HepG2 (cell line): ENCODE data around the gene ENAH. TPM values are rescaled to one million over a fixed set of nuclear protein-coding genes. Genes with fewer than 3 reads are reported as not detected.
A peak's percentile ranks its signal among the peaks of the same experiment; 100 is the strongest.

ENCODE experiments used
- ATAC-seq: fragments of 200-7000 bp; cut with Tn5 transposase; 3 replicates; pipeline ENCODE4 v1.9.1; 2020; ENCODE audit warnings: mild to moderate bottlenecking, moderate library complexity
- BruUV-seq: library from RNA; stranded (reverse); fragments of 400-500 nt; replicated peaks from 2 replicates; lab custom pipeline; 2021; lab: Mats Ljungman, UMichigan
- CTCF ChIA-PET: fragments of 300-600 bp; formaldehyde crosslinking; extraction: SDS; loops from one replicate; lab custom pipeline; 2021; ENCODE audit warnings: low total read pairs, inconsistent platforms, low intra/inter-chr PET ratio; lab: Yijun Ruan, JAX
- POLR2A ChIA-PET: fragments of 350-600 bp; sonication (Branson Sonifier 250); formaldehyde crosslinking; loops from one replicate; lab custom pipeline; 2020; ENCODE audit warnings: antibody characterized with exemption, inconsistent platforms; lab: Yijun Ruan, JAX
- DNase-seq: peaks from one replicate; pipeline ENCODE4 v3.0.0-alpha.2; 2015; ENCODE audit warnings: low spot score
- FAIRE-seq: peaks from 3 replicates; lab custom pipeline; 2011; peaks lifted over from hg19 to GRCh38; lab: Jason Lieb, UNC
- H2AFZ ChIP-seq: one replicate; pipeline ENCODE4 v1.6.1; 2011; ENCODE audit warnings: low read length, inconsistent platforms
- H3K27ac ChIP-seq: fragments of 300-600 bp; 3 replicates; pipeline ENCODE4 v1.8.0; 2011; ENCODE audit warnings: mixed run types, mild to moderate bottlenecking, mixed read lengths, low read length, inconsistent platforms; ENCODE audit not compliant: insufficient read depth; ENCODE audit errors: extremely low read length
- H3K27me3 ChIP-seq, 2 experiments: fragments of 200-600 bp in 1 of 2; 2 replicates in 1 of 2; 3 replicates in 1 of 2; pipeline versions ENCODE4 v1.6.0 to v1.8.0; 2011; ENCODE audit warnings: low read length in 2 of 2, mild to moderate bottlenecking in 2 of 2, moderate library complexity in 2 of 2, inconsistent platforms in 1 of 2; ENCODE audit not compliant: insufficient read depth in 2 of 2, control insufficient read depth in 1 of 2
- H3K36me3 ChIP-seq, 2 experiments: fragments of 200-600 bp in 1 of 2; replicated peaks in 1 of 2; 2 replicates in 1 of 2; 3 replicates in 1 of 2; pipeline versions ENCODE4 v1.5.1 to v1.8.0; 2011; ENCODE audit warnings: low read length in 2 of 2, inconsistent platforms in 1 of 2; ENCODE audit not compliant: insufficient read depth in 2 of 2, control insufficient read depth in 1 of 2
- H3K4me1 ChIP-seq: 2 replicates; pipeline ENCODE4 v1.5.1; 2012; ENCODE audit warnings: low read length, inconsistent platforms; ENCODE audit not compliant: insufficient read depth
- H3K4me2 ChIP-seq: 2 replicates; pipeline ENCODE4 v1.6.0; 2011; ENCODE audit warnings: low read depth, low read length, inconsistent platforms
- H3K4me3 ChIP-seq, 3 experiments: fragments of 200-600 bp in 1 of 3; sonication (generic), shearing (Covaris generic) in 1 of 3; replicated peaks in 1 of 3; 2 replicates each; pipeline ENCODE4 v1.5.1; 2011 to 2016; ENCODE audit warnings: low read length in 3 of 3, inconsistent platforms in 2 of 3, low read depth in 2 of 3, mild to moderate bottlenecking in 2 of 3, control low read depth in 1 of 3, mixed read lengths in 1 of 3; ENCODE audit not compliant: insufficient read depth in 1 of 3
- H3K79me2 ChIP-seq: one replicate; pipeline ENCODE4 v1.6.1; 2011; ENCODE audit warnings: low read length, inconsistent platforms; ENCODE audit not compliant: insufficient read depth
- H3K9ac ChIP-seq: 2 replicates; pipeline ENCODE4 v1.6.0; 2011; ENCODE audit warnings: mild to moderate bottlenecking, low read depth, low read length, inconsistent platforms; ENCODE audit not compliant: insufficient read depth
- H3K9me3 ChIP-seq: 2 replicates; pipeline ENCODE4 v1.5.1; 2012; ENCODE audit warnings: mild to moderate bottlenecking, low read length
- H4K20me1 ChIP-seq: 2 replicates; pipeline ENCODE4 v1.6.0; 2011; ENCODE audit warnings: inconsistent platforms, mild to moderate bottlenecking, low read length, moderate library complexity; ENCODE audit not compliant: insufficient read depth
- ADNP ChIP-seq: sonication (generic); formaldehyde crosslinking; IDR thresholded peaks from 2 replicates; pipeline ENCODE4 v1.4.0; 2020; ENCODE audit warnings: missing genetic modification reagents
- CEBPB ChIP-seq: IDR thresholded peaks from 2 replicates; pipeline ENCODE4 v1.6.1; 2011; ENCODE audit warnings: low read depth, low read length, improper control_type of control experiment, borderline replicate concordance
- ETV5 ChIP-seq: IDR thresholded peaks from 2 replicates; pipeline ENCODE4 v1.6.1; 2018; ENCODE audit warnings: missing biosample characterization, missing genetic modification reagents, inconsistent platforms, borderline replicate concordance
- HNRNPL ChIP-seq: fragments of 200-400 bp; formaldehyde crosslinking; IDR thresholded peaks from 2 replicates; pipeline ENCODE4 v1.6.1; 2017; ENCODE audit warnings: mild to moderate bottlenecking, low read depth, low read length
- PHF5A ChIP-seq: IDR thresholded peaks from one replicate; pipeline ENCODE4 v1.6.1; 2018; ENCODE audit warnings: low read depth, missing genetic modification reagents; ENCODE audit not compliant: unreplicated experiment
- POLR2AphosphoS2 ChIP-seq: IDR thresholded peaks from 2 replicates; pipeline ENCODE4 v1.6.1; 2011; ENCODE audit warnings: low read depth, low read length, improper control_type of control experiment
- TRIM24 ChIP-seq: sonication (generic); formaldehyde crosslinking; IDR thresholded peaks from 2 replicates; pipeline ENCODE4 v1.8.0; 2022; ENCODE audit warnings: mild to moderate bottlenecking, missing genetic modification reagents
- ZBTB34 ChIP-seq: sonication (generic); formaldehyde crosslinking; IDR thresholded peaks from 2 replicates; pipeline ENCODE4 v1.8.0; 2022; ENCODE audit warnings: mild to moderate bottlenecking, missing genetic modification reagents
- ZNF496 ChIP-seq: sonication (generic); formaldehyde crosslinking; IDR thresholded peaks from 2 replicates; pipeline ENCODE4 v1.8.1; 2023; ENCODE audit warnings: mild to moderate bottlenecking, moderate library complexity, missing genetic modification reagents; ENCODE audit not compliant: insufficient replicate concordance
- WGBS: methylation state at CpG from one replicate; pipeline ENCODE4 v1.1.6; 2017; ENCODE audit warnings: low lambda C conversion rate; 5-methylcytosine and 5-hydroxymethylcytosine counted together
- in situ Hi-C: cut with HindIII; loops from 2 replicates; pipeline ENCODE4 v1.10.0; 2017; ENCODE audit warnings: low pct_unique_long_range_greater_than_20kb; ENCODE audit not compliant: extremely low pct_ligation_motif_present
- intact Hi-C: fragments of 100-400 bp; cut with micrococcal nuclease; formaldehyde crosslinking; loops from one replicate; pipeline ENCODE4 v1.10.0; 2022; ENCODE audit not compliant: unreplicated experiment
- polyA plus RNA-seq, 8 experiments: library from polyadenylated mRNA; depleted of rRNA in 3 of 8; stranded (reverse) in 7 of 8; unstranded in 1 of 8; fragments of >200 nt; fragmentation: Illumina TruSeq in 4 of 8; extraction: Trizol in 4 of 8; gene quantifications; 2 replicates each; pipeline versions ENCODE4 v1.2.1 to v1.2.3, GENCODE V29; 2011 to 2016; ENCODE audit warnings: low read depth in 4 of 8, missing spikeins in 1 of 8, mixed read lengths in 1 of 8; ENCODE audit not compliant: insufficient read depth in 1 of 8
- total RNA-seq, 5 experiments: library from RNA; depleted of rRNA; stranded (reverse); fragments of >200 nt; fragmentation: Illumina TruSeq; extraction: Trizol; gene quantifications; 2 replicates each; pipeline ENCODE4 v1.2.3, GENCODE V29; 2016; ENCODE audit warnings: low read depth in 1 of 5

Gene ENAH
- total and polyA plus RNA-seq, 2 of the 13 experiments (the other 11 are each of a cell fraction or from before 2014, with no cell fraction given) = 22.1 to 58.3 TPM

- no peak for TF ChIP-seq TRIM24 (CRISPR knock-in tag)
Measured at GRCh38 chr1:225460021-225460736, 192.7 kb downstream of the ENAH start (continued).

GRCh38 chr1:225458222-225458631 is 194.7 kb downstream of the ENAH start:
- no peak for ATAC-seq
- WGBS = 17% methylated on average over 2 of the region's 2 CpGs

More at GRCh38 chr1:225458222-225458631, 194.7 kb downstream of the ENAH start:
- POLR2A ChIA-PET = interaction anchor here (1.2 kb wide), 1 partner anchor 462 kb away, joined by 3 read pairs; no protein-coding TSS in a partner anchor
- CTCF ChIA-PET = no interaction called here
- no peaks in the 10 kb centered on the region for H3K36me3 ChIP-seq
- peaks cover 5 to 38% of the 10 kb centered on the region in 2 experiments; a peak in 3 of 5 replicates for H3K27me3 ChIP-seq
- H4K20me1 ChIP-seq = no peaks in the 10 kb centered on the region
- H3K79me2 ChIP-seq = no peaks in the 10 kb centered on the region
- H2AFZ ChIP-seq = no peak overlapping the region
- no TSS peak for BruUV-seq
- H3K27ac ChIP-seq = no peak overlapping the region
- FAIRE-seq = no peak
- DNase-seq = no peak
- in situ Hi-C loops = no loop called here
- H3K4me2 ChIP-seq = no peak overlapping the region
- H3K4me3 ChIP-seq = no peak overlapping the region
- intact Hi-C loops = no loop called here
- no peaks in the 10 kb centered on the region for H3K9me3 ChIP-seq
- peaks cover 49% of the 10 kb centered on the region for H3K4me1 ChIP-seq
- TF ChIP-seq POLR2AphosphoS2 = no peak
- no peak for TF ChIP-seq ETV5
- no peak for TF ChIP-seq ADNP
- TF ChIP-seq ZNF496 (CRISPR knock-in tag) = no peak
- TF ChIP-seq CEBPB = peak; percentile 65; the same call in 1 of the 2 replicates
- no peak for TF ChIP-seq HNRNPL
- TF ChIP-seq ZBTB34 = no peak
- no peak for TF ChIP-seq PHF5A (CRISPR knock-in tag)
- no peak overlapping the region for H3K9ac ChIP-seq
